Adrenal gland (tissue), 12 donors: ENCODE data around the gene SPRR2E. TPM values are rescaled to one million over a fixed set of nuclear protein-coding genes. Genes with fewer than 3 reads are reported as not detected.

Experiments
- DNase-seq, 7 donors: peaks; one replicate each; pipeline ENCODE4 v3.0.0-alpha.2; 2019 to 2020
- H3K27ac ChIP-seq, 5 donors: fragments of 200-600 bp; sonication (generic) in 4 of 5; 1 replicate in 3 of 5; 2 replicates in 2 of 5; pipeline versions ENCODE4 v1.5.1 to v1.8.0; 2016 to 2020; ENCODE audit warnings: mild to moderate bottlenecking in 1 of 5
- H3K27me3 ChIP-seq: fragments of 200-600 bp; 2 replicates; pipeline ENCODE4 v1.8.0; 2021
- H3K36me3 ChIP-seq, 2 donors: fragments of 200-600 bp; replicated peaks in 1 of 2; 1 replicate in 1 of 2; 2 replicates in 1 of 2; pipeline versions ENCODE4 v1.5.1 to v1.8.0; 2018 to 2022
- H3K4me1 ChIP-seq, 2 donors: fragments of 200-600 bp; replicated peaks in 1 of 2; 1 replicate in 1 of 2; 2 replicates in 1 of 2; pipeline versions ENCODE4 v1.5.1 to v1.8.0; 2018 to 2021
- H3K4me3 ChIP-seq, 4 donors: fragments of 200-600 bp; sonication (generic) in 3 of 4; one replicate each; pipeline ENCODE4 v1.5.1; 2016 to 2018
- H3K9me3 ChIP-seq, 3 donors: fragments of 200-600 bp; sonication (generic) in 1 of 3; replicated peaks in 1 of 3; 1 replicate in 2 of 3; 2 replicates in 1 of 3; pipeline versions ENCODE4 v1.5.1 to v1.8.0; 2016 to 2021
- POLR2A ChIP-seq, 2 donors: fragments of 450-650 bp; IDR thresholded peaks; one replicate each; pipeline ENCODE4 v1.6.1; 2017; ENCODE audit warnings: antibody characterized with exemption in 2 of 2, mild to moderate bottlenecking in 2 of 2, moderate library complexity in 1 of 2
- WGBS, 4 donors: extraction: QIAGEN DNeasy Blood & Tissue Kit in 2 of 4; methylation state at CpG; one replicate each; pipeline versions ENCODE4 v1.1.5 to v1.1.7; 2013 to 2017; 5-methylcytosine and 5-hydroxymethylcytosine counted together
- intact Hi-C, 2 donors: fragments of 100-400 bp; cut with DNase I; formaldehyde crosslinking; loops; one replicate each; pipeline versions ENCODE4 v1.14.1 to v1.15.0; 2022 to 2023
- polyA plus RNA-seq, 3 donors: library from polyadenylated mRNA; stranded (reverse); fragments of 200-250 nt in 2 of 3; fragments of 350-450 nt in 1 of 3; fragmentation: Illumina TruSeq in 1 of 3; extraction: RNeasy Lipid Tissue Mini Kit (QIAGEN cat#74804) in 1 of 3; gene quantifications; one replicate each; pipeline ENCODE4 v1.2.3, GENCODE V29; 2013 to 2014
- total RNA-seq, 9 donors: library from RNA; depleted of rRNA in 4 of 9; stranded (reverse); fragments of >200 nt in 4 of 9; fragments of 120-200 nt in 1 of 9; fragmentation: NEBNext Ultra II Directional in 1 of 9; extraction: Animal tissue kit (Norgen Biotek cat#: 25700) in 1 of 9; gene quantifications; one replicate each; pipeline versions ENCODE4 v1.1.0 to v1.2.4, GENCODE V29; 2013 to 2023
- TF ChIP-seq, protein P1 (sequence below), 6 experiments: fragments of 450-650 bp in 4 of 6; fragments of 200-600 bp in 2 of 6; sonication (generic) in 1 of 6; IDR thresholded peaks; 1 replicate in 5 of 6; 2 replicates in 1 of 6; pipeline versions ENCODE4 v1.5.1 to v1.8.0; 2016 to 2021; ENCODE audit warnings: antibody characterized with exemption in 6 of 6, mild to moderate bottlenecking in 2 of 6, moderate library complexity in 1 of 6
- donor health status: healthy with polysubstance abuse.
- donor health status: Bipolar disorder and iron deficiency.
- donor health status: DM: yes; HTN: yes; CAD: no.
- donor health status: DM: no; HTN: no; CAD: no.
- donor health status: DM: no; HTN: no; CAD: no.
- donor health status: DM: yes; HTN: yes; CAD: no.

Gene SPRR2E
- total and polyA plus RNA-seq, 12 donors: 0.54 TPM; not detected in 11

DNA sequence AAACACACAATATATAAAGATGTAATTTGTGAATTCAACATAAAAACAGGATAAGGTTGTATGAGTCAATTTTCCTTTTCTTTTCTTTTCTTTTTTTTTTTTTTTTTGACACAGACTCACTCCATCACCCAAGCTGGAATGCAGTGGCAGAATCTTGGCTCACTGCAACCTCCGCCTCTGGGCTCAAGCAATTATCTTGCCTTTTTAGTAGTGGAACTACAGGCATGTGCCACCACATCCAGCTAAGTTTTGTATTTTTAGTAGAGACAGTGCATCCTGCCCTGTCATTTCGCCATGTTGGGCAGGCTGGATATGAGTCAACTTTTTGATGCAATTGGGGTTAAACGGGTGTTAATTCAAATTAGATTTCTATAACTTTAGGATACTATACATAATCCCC lies 12.6 kb downstream of the SPRR2E start:
- TF ChIP-seq, protein P1, sequence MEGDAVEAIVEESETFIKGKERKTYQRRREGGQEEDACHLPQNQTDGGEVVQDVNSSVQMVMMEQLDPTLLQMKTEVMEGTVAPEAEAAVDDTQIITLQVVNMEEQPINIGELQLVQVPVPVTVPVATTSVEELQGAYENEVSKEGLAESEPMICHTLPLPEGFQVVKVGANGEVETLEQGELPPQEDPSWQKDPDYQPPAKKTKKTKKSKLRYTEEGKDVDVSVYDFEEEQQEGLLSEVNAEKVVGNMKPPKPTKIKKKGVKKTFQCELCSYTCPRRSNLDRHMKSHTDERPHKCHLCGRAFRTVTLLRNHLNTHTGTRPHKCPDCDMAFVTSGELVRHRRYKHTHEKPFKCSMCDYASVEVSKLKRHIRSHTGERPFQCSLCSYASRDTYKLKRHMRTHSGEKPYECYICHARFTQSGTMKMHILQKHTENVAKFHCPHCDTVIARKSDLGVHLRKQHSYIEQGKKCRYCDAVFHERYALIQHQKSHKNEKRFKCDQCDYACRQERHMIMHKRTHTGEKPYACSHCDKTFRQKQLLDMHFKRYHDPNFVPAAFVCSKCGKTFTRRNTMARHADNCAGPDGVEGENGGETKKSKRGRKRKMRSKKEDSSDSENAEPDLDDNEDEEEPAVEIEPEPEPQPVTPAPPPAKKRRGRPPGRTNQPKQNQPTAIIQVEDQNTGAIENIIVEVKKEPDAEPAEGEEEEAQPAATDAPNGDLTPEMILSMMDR (IDR thresholded peaks at IDR 0.05): no peak
- no peak for TF ChIP-seq POLR2A (IDR thresholded peaks at IDR 0.05)
- no peak overlapping the region for H3K27ac ChIP-seq
- 76 to 84% (median 78%) methylated on average over 3 of the region's 3 CpGs for WGBS, 4 donors
- no peak overlapping the region for H3K4me3 ChIP-seq
- H3K36me3 ChIP-seq: no peaks in the 10 kb centered on the region
- intact Hi-C loops: no loop called here
- no peaks in the 10 kb centered on the region for H3K27me3 ChIP-seq
- DNase-seq: no peak
- no peaks in the 10 kb centered on the region for H3K9me3 ChIP-seq
- H3K4me1 ChIP-seq: no peaks in the 10 kb centered on the region

DNA sequence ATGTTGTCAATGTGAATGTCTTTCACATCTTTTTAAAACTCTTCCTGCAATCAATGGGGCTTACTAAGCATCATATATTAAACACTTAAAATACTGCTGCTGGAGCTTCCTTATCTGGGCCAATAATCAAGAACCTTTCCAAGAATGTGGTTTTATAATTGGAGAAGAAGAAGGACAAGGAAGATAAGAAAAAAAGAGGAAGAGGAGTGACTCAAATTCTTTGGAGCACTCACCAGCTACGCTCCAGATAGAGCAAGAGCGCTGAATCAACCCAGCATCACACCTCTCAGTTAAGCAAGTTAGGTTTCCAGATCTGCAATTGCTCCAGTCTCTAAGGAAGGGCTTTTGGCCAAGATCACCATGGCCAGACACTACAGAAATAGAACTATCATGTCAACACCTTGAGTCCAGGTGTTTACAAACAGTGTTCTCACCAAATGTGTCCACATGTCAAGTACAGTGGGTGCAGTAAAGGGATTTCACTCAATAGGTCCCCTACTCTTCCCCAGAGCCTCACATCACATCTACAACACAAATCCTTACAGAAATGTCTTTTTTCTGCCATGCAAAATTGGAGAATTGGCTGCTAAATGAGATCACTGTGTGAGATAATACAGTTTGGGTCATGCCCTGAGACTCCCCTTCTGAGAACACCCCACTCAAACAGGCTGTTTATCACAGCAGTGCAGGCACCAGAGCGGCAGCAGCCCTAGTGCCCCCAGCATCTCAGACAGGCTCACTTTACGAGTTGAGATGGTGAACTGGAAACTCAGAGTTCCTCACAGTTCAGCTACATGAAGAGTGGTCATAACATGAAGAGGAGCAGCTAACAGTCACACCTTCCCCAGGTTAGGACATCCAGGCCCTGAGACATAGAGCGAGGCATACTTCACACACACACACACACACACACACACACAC lies 21.3 kb downstream of the SPRR2E start:
- Histone ChIP-seq H3K27me3 (no peaks in the 10 kb centered on the region), H3K36me3 (no peaks in the 10 kb centered on the region), H3K9me3 (no peaks in the 10 kb centered on the region), H3K4me3 (no peak overlapping the region), H3K27ac (no peak overlapping the region), H3K4me1 (no peaks in the 10 kb centered on the region)
- TF ChIP-seq, protein P1 (IDR thresholded peaks at IDR 0.05): no peak
- no peak for TF ChIP-seq POLR2A (IDR thresholded peaks at IDR 0.05)
- intact Hi-C loops: no loop called here
- 71 to 88% (median 77%) methylated on average over 3 to 5 of the region's 5 CpGs for whole genome bisulfite sequencing, 4 donors
- DNase-seq: no peak

DNA sequence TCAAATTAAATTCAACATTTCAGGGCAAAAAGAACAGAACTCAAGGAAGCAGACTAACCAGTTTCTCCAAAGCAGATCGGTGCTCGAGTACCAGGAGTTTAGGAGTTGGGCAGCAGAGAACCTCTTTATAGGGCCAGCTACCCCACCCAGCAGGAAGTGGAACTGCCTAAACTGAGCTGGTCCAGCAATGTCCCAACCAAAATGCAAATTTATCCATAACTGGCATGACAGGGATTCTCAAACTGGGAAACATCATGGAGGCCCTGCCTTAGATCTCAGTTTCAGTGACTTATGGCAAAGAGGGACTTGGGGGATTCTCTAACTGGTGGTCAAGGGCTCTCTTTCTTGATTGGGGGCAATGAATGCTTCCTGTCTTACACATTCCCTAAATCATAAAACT lies 22.8 kb downstream of the SPRR2E start, which contains the start of gene SPRR2B:
SPRR2B (minus strand) TSS at position 101 of the 400 bp plus-strand sequence. CDS start 772 bp downstream, outside the sequence.
- no peaks in the 10 kb centered on the region for H3K27me3 ChIP-seq
- no peak within 1 kb of the TSS for H3K4me3 ChIP-seq
- intact Hi-C loops: no loop called here
- H3K36me3 ChIP-seq: no peaks in the 10 kb centered on the region
- DNase-seq: no peak
- H3K4me1 ChIP-seq: no peaks in the 10 kb centered on the region
- no peak for TF ChIP-seq POLR2A (IDR thresholded peaks at IDR 0.05)
- TF ChIP-seq, protein P1 (IDR thresholded peaks at IDR 0.05): no peak
- H3K9me3 ChIP-seq: no peaks in the 10 kb centered on the region
- WGBS, 4 donors: 38 to 68% (median 48%) methylated on average over 2 of the region's 2 CpGs
- no peak within 1 kb of the TSS for H3K27ac ChIP-seq

DNA sequence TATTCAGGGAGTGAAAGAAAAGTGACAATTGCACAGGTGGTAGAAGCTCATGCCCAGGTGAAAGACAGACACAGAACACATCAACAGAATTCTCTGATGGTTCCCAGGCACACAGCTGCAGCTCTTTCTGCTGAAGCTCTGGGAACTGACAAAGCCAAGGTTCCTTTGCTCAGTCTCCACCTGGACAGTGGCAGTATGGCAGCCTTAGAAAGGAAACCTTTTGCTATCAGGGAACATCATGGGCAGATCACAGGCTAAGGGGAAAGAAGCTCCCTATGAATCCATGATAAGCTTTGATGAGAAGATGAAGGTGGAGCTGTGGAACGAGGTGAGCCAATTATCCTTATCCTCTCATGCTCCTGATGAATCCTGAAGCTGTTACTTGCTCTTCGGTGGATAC lies 24.1 kb downstream of the SPRR2E start:
- Histone ChIP-seq H3K4me1 (no peaks in the 10 kb centered on the region), H3K36me3 (no peaks in the 10 kb centered on the region), H3K9me3 (no peaks in the 10 kb centered on the region), H3K4me3 (no peak overlapping the region), H3K27me3 (no peaks in the 10 kb centered on the region), H3K27ac (no peak overlapping the region)
- WGBS, 4 donors: 56 to 77% (median 71%) methylated on average over 2 of the region's 2 CpGs
- intact Hi-C loops: no loop called here
- TF ChIP-seq, protein P1 (IDR thresholded peaks at IDR 0.05): no peak
- no peak for DNase-seq
